ENCODE results near the gene RELCH. TPM values are rescaled to one million over a fixed set of nuclear protein-coding genes. Genes with fewer than 3 reads are reported as not detected.
A peak's percentile ranks its signal among the peaks of the same experiment; 100 is the strongest.
"Not testable (repeated sequence)": the region's sequence is repeated elsewhere in the genome, so short reads cannot be mapped to it uniquely, and the experiment has no call there.

RELCH gene, protein sequence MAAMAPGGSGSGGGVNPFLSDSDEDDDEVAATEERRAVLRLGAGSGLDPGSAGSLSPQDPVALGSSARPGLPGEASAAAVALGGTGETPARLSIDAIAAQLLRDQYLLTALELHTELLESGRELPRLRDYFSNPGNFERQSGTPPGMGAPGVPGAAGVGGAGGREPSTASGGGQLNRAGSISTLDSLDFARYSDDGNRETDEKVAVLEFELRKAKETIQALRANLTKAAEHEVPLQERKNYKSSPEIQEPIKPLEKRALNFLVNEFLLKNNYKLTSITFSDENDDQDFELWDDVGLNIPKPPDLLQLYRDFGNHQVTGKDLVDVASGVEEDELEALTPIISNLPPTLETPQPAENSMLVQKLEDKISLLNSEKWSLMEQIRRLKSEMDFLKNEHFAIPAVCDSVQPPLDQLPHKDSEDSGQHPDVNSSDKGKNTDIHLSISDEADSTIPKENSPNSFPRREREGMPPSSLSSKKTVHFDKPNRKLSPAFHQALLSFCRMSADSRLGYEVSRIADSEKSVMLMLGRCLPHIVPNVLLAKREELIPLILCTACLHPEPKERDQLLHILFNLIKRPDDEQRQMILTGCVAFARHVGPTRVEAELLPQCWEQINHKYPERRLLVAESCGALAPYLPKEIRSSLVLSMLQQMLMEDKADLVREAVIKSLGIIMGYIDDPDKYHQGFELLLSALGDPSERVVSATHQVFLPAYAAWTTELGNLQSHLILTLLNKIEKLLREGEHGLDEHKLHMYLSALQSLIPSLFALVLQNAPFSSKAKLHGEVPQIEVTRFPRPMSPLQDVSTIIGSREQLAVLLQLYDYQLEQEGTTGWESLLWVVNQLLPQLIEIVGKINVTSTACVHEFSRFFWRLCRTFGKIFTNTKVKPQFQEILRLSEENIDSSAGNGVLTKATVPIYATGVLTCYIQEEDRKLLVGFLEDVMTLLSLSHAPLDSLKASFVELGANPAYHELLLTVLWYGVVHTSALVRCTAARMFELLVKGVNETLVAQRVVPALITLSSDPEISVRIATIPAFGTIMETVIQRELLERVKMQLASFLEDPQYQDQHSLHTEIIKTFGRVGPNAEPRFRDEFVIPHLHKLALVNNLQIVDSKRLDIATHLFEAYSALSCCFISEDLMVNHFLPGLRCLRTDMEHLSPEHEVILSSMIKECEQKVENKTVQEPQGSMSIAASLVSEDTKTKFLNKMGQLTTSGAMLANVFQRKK
- 14.4 and 18.1 TPM in 2 replicates for total RNA-seq

DNA sequence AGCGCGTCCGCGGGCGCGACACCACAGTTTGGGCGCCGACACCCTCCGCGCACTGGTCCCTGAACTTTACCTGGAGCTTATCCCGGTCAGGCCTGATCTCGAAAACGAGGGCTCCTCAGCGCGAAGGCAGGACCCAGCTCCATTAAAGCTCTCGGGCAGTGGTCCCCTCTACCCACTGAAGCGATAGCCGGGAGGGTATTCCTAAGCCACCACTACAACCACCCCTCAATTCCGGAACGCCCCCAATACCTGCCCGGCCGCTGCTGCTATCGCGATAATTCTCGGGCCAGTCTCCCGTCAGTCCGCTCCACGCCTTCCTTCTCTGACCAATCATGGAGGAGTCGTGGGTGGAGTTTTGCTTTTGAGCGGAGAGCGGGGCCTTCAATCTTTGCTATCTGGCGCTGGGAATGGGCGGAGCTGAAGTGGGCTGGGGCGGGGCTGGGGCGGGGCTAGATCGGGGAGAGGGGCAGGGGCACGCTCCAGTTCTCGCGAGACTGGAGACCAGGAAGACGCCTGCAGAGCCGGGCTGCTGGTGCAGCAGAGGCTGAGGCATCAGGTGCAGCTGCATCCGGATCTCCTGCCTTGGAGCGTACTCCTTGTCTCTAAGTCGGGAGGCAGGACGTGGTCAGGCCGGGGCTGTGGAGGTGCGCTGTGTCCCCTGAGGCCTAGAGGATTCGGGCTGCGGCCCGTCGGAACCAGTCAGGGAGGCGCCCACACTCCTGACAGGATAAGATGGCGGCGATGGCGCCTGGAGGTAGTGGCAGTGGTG is at the start of gene RELCH, which contains the start of gene PIGN:
TSS of gene RELCH (plus strand) at position 482 of the 769 bp plus-strand sequence. CDS start at position 733, 251 bp downstream.
TSS of gene PIGN (minus strand) at position 283 of the 769 bp plus-strand sequence. CDS start 25,703 bp downstream, outside the sequence.
- DNase-seq (ENCODE audit: low read depth in 2 of 2): peak; percentile 99

DNA sequence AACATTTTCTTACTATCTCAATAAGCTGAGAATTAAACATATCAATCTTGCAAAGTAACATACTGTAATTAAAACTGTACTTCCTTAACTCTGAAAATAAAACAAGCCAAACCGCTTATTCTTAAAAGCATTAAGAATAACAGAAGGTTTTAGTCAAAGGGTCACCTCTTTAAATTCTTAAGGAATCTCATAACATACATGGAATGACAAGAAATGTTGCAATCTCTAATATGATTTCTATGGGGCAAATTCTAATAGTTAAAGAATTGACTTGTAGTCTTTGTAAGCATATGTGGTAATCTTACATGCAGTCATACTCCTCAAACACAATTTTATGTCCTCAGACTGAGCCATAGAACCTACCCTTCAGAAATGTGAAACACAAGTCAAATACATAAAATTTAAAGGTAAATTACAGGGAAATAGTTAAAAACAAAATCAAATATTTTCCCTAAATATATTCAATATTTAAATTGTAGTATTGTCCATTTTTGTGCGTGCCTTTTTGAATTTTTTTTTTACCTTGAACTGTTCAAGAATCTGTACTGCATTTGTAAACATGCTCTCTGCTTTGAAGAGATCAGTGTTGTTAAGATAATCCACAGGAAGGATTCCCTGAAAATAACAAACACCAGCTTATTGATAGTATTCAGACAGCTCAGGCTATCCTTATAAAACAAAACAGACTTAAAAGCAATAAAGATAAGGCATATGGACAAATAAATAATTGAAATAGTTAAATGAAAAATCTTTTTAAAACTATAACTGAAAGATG is 48.4 kb upstream of the RELCH start:
- no peak for DNase-seq (ENCODE audit: low read depth in 2 of 2)

DNA sequence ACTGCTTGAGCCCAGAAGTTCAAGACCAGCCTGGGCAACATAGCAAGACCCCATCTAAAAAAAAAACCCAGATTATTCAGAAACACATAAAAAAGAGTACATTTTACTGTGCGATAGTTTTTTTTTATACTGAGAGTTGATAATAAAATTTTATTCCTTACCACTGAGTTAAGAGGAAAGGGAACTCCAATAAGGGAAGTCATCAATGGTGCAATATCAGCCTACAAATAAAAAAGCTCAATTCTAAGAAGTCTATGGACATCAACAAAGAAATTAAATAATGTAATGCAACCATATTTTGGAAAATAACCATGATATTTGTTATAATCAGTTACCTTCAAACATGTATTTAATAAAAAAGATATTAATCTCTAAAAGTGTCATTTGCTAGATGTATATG is 46.8 kb upstream of the RELCH start:
- DNase-seq (ENCODE audit: low read depth in 2 of 2): no peak

DNA sequence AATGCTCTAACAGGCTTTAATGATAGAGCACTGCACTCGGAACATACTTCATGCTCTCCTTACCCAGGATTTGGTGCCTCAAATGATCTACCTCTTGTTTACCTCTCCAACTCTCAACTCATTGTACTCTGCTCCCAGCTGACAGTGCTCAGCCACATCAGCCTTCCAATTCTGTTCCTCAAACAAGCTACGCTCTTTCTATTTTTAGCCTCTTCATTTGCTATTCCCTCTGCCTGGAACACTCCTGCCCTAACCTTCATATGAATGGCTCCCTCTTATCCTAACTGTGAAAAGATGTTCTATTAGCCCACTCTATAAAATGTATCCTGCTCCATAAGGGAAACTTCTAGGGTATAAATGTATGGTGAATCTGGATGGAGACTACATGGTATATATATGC is 42.7 kb upstream of the RELCH start:
- DNase-seq (ENCODE audit: low read depth in 2 of 2): no peak

DNA sequence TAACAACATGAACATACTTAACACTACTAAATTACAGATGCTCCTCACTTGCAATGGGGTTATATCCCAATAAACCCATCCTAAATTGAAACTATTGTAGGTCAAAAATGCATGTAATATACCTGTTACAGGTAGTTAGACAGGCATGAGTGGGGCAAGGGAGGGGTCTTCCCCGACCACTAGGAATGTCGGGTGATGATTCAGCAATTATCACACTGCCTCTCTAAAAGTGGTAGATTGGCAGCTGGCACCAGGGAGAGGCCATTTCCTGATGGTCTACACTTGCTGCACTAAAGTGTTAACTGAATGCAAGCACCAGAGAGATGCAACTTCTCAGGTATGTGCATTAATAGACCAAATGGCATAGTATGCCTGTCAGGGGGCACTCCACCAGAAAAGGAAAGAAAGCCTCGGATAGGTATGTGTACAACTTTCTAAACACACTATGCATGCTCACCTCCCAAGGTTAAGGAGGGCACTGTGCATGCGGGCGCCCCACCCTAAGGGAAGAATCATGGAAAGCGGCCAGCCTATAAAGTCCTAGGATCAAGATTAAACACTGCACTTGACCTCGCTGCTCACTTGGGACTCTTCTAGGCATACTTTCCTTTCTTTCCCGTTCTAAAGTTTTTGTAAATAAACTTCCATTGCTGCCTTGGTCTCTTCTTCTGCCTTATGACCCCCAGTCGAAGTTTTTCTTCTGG is 35.8 kb upstream of the RELCH start:
- no peak for DNase-seq (ENCODE audit: low read depth in 2 of 2)

DNA sequence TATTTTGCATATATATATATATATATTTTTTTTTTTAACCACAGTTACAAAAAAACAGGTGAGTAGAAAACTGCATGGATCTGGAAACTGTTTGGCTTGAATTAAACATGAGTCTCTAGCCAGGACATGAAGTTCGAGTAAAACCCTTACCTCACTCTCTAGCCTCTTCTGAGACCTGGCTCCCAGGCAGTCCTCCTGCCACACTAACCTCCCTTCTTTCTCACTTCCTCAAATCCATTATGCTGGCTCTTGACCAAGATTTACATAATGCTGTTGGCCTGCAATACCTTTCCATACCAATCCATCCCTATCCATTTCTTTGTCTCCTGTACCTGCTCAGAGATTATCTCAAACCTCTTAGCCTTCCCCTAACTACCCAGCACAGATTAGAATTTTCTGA is 34.2 kb upstream of the RELCH start:
- no peak for DNase-seq (ENCODE audit: low read depth in 2 of 2)

DNA sequence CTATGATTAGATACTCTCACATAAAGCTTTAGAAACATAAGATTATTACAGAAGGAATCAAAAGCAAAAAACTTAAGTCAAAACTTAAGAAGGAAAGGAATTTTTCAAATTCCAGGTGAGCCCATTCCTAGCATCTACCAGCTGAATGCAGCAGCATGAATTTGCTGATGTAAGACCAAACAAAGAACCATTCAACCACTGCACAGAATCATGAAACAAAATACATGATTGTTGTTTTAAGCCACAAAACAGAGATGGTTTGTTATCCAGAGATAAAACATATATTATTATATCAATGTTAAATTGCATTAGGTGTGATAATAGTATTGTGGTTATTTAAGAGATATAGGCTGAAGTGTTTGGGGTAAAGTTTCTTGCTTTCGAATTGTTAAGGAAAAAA is 29.2 kb upstream of the RELCH start:
- DNase-seq (ENCODE audit: low read depth in 2 of 2): no peak

DNA sequence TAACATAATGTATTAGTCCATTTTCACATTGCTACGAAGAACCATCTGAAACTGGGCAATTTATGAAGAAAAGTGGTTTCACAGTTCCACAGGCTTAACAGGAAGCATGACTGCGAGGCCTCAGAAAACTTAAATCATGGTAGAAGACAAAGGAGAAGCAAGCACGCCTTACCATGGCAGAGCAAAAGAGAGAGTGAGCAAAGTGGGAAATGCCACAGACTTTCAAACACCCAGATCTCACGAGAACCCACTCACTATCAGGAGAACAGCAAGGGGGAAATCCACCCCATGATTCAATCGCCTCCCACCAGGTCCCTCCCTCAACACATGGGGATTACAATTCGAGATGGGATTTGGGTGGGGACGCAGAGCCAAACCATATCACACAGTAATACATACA is 22.7 kb upstream of the RELCH start:
- peak in 1 of 2 donors; percentile 1 for DNase-seq (ENCODE audit: low read depth in 2 of 2)

DNA sequence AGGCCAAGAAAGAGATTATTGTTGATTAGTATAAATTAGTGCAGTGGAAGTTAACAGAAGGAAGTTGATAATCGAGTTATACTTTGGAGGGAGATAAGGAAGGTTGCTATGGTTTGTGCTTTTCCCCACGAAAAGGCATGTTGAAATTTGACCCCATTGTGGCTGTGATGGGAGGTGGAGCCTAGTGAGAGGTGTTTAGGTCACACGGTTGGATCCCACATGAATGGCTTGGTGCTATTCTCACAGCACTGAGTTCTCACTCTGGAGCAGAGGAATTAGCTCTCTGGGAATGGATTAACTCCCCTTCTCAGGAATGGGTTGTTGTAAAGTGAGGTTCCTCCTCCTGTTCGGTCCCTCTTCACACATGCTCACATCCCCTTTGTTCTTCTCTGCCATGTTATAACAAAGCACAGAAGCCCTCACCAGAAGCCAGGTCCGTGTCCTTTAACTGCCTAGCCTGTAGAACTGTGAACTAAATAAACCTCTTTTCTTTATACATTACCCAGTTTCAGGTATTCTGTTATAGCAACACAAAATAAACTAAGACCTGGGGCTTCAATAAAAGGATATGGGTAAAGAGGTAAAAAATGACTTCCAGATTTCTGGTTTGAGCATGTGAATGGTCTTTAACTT is 22.1 kb upstream of the RELCH start:
- DNase-seq (ENCODE audit: low read depth in 2 of 2): no peak

DNA sequence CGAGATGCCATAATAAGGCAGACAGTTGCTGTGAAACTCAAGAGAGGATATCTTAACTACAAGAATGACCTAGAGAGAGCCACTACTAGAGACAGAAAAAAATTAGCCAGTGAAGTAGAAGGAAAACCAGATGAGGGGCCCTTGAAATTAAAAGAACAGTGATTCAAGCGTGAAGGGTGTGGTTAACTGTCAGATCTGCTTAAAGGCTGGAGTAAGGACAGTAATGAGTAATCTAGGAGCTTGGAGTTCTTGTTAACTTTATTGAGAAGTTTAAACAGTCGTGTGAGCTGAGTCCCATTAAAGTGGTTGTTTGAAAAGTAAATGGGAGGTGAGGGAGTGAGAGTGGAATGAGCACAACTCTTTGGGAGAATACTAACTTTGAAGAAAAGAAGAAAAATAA is 21.5 kb upstream of the RELCH start:
- no peak for DNase-seq (ENCODE audit: low read depth in 2 of 2)

DNA sequence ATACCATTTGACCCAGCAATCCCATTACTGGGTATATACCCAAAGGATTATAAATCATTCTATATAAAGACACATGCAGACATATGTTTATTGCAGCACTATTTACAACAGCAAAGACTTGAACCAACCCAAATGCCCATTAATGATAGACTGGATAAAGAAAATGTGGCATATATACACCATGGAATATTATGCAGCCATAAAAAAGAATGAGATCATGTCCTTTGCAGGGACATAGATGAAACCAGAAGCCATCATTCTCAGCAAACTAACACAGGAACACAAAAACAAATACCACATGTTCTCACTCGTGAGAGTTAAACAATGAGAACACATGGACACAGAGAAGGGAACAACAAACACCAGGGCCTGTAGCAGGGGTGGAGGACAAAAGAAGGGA is 20.5 kb upstream of the RELCH start:
- not testable (repeated sequence) for DNase-seq (ENCODE audit: low read depth in 2 of 2)

DNA sequence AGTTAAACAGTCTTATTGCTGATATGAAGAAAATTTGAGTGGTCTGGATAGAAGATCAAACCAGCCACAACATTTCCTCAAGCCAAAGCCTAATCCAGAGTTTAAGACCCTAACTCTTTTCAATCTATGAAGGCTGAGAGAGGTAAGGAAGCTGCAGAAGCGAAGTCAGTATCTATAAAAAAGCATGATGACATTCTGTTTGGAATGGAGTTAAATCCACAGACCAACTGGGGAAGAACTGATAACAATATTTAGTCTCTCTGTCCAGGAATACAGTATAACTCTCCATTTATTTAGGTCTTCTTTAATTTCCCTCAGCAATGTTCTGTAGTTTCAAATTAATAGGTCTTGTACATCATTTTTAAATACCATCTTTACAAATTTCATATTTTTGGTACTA is 16.2 kb upstream of the RELCH start:
- no peak for DNase-seq (ENCODE audit: low read depth in 2 of 2)

DNA sequence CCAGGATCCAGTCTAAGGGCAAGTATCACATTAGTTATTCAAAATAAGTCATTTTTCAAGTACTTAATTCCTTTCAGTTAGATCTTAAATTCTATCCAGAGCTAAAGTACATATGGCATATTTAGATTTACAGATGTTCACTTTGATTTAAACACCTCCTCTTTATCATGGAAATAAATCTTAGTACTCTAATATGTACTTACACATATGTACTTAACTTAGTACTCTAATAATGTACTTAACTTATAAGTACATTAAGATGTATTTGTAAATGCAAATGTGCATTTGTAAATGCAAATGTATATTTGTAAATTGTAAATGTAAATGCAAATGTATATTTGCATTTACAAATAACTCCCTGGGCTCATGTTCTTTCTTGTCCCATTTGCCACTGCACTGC is 14.8 kb upstream of the RELCH start:
- DNase-seq (ENCODE audit: low read depth in 2 of 2): no peak

DNA sequence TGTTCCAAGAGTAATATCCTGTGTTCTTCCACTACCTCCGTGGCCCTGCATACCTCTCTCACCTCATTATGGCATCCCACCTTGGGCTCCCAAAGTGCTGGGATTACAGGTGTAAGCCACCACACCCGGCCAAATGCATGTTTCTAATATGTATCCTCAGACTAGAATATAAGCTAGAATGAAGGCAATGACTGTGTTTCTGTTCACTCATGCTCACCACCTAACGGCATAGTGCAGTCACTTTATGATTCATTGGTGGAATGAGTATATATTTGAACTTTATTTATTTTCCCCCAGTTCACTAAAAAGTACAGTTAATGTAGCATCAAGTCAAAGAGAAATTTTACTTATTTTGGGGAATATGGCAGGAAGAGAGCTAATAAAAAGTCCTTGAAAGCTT is 11.5 kb upstream of the RELCH start:
- no peak for DNase-seq (ENCODE audit: low read depth in 2 of 2)

DNA sequence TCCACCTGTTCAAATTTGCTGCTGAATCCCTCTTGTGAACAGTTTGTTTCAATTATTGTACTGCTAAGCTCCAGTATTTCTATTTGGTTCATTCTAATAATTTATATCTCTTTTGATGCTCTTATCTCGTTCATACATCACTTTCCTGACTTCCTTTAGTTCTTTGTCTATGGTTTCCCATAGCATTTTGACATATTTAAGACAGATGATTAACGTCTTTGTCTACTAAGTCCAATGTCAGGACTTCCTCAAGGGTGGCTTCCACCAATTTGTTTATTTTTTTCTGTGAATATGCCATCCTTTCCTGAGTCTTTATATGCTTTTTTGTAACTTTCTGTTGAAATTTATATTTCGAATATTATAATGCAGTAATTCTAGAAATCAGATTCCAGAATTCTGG is 9.8 kb upstream of the RELCH start:
- peak; percentile 15 to 67 for DNase-seq (ENCODE audit: low read depth in 2 of 2)

DNA sequence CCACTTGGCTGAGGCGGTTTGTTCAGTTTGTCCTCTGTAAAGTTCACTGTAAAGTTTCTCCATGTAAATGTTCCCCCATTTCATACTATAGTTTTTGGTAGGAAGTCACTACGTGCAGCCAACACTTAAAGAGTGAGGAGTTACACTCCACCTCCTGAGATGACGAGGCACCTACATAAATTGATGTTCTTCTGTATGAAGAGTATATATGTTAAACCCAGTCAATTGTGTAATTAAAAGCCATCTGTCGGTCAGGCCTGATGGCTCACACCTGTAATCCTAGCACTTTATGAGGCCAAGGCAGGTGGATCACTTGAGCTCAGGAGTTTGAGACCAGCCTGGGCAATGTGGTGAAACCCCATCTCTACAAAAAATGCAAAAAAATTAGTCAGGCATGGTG is 7.8 kb upstream of the RELCH start:
- DNase-seq (ENCODE audit: low read depth in 2 of 2): no peak

DNA sequence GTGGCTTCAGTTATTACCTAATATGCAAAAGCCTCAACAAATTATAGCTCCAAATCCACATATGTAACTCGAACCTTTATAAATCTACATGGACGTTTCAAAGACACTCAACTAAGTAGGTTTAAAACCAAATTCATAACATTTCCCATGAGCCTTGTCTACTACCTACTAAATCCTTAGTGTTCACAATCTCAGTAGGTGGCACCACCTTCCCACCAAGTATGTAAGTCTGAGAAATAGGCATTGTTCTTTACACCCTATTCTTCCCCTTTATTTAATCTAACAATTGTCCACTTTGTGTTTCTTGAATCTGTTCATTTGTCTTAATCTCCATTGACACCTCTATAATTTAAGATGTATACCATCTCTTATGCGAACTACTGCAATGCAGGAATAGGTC is 4.8 kb upstream of the RELCH start:
- DNase-seq (ENCODE audit: low read depth in 2 of 2): peak in 1 of 2 donors; percentile 9

DNA sequence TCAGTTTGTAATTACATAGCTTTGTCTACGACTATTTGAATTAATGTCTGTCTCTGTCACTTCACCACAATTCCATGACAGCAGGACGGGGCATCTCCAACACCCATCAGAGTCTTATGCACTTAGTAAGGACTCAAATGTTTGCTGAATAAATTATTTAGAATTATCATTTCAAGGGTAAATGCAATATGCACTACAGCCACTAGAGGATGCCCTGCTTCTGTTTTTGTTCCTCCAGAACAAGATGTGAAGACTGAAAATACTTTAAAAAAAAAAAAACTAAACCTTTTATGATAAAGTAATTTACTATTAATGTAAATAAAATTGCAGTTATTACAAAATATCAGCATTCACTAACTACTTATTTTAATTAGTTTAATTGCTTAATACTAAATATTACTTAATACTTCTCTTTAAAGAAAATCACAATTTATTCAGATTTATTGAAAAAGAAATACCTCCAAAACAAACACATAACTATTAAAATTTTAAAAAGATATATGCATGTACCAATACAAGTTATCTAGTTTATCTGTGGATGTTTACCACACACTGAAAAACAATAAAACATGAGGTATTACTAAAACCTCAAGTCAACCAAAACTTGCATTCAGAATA is 3.4 kb upstream of the RELCH start:
- peak; percentile 69 to 78 for DNase-seq (ENCODE audit: low read depth in 2 of 2)

DNA sequence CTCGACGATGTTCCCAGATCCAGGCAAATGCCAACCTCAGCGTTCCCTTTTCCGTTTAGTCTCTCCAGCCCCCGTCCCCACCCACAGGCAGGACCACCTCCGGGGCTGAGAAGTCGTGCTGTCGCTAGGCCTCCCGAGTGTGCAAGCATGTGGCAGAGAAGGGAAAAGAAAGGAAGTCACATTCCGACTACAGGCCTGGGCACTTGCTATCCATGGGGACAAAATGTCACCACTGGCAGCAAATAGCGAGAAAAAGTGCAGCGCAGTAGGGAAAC is 619 bp upstream of the RELCH start:
- DNase-seq (ENCODE audit: low read depth in 2 of 2): peak in 1 of 2 donors; percentile 42
